Mesendoderm (in vitro differentiated cells): Measurements from ENCODE around the gene OGFR.

Source experiments
- DNase-seq: peaks from one replicate; pipeline ENCODE4 v3.0.0; 2013
- H2AK5ac ChIP-seq: 2 replicates; pipeline ENCODE4 v1.6.1; 2013; ENCODE audit warnings: low read length, inconsistent platforms
- H2BK120ac ChIP-seq: 2 replicates; pipeline ENCODE4 v1.6.1; 2013; ENCODE audit warnings: low read depth, mild to moderate bottlenecking, low read length, moderate library complexity, mixed read lengths
- H2BK15ac ChIP-seq: replicated peaks from 2 replicates; pipeline ENCODE4 v1.6.1; 2013; ENCODE audit warnings: low read depth, mild to moderate bottlenecking, moderate library complexity
- H2BK5ac ChIP-seq: 2 replicates; pipeline ENCODE4 v1.6.1; 2013; ENCODE audit warnings: low read length, inconsistent platforms
- H3K18ac ChIP-seq: 2 replicates; pipeline ENCODE4 v1.6.1; 2013; ENCODE audit warnings: mild to moderate bottlenecking, low read length, mixed read lengths
- H3K23ac ChIP-seq: one replicate; pipeline ENCODE4 v1.6.1; 2013; ENCODE audit warnings: low read length
- H3K27ac ChIP-seq: 2 replicates; pipeline ENCODE4 v1.5.1; 2013; ENCODE audit warnings: low read depth, mild to moderate bottlenecking, inconsistent platforms, low read length, moderate library complexity
- H3K27me3 ChIP-seq: 2 replicates; pipeline ENCODE4 v1.6.1; 2013; ENCODE audit warnings: low read length, control low read depth, mild to moderate bottlenecking, inconsistent platforms; ENCODE audit not compliant: insufficient read depth, poor library complexity
- H3K36me3 ChIP-seq: 2 replicates; pipeline ENCODE4 v1.6.1; 2013; ENCODE audit warnings: low read length, inconsistent platforms; ENCODE audit not compliant: control insufficient read depth, insufficient read depth
- H3K4ac ChIP-seq: one replicate; pipeline ENCODE4 v1.6.1; 2013; ENCODE audit warnings: low read depth, mild to moderate bottlenecking, low read length, moderate library complexity
- H3K4me1 ChIP-seq: 2 replicates; pipeline ENCODE4 v1.6.1; 2013; ENCODE audit warnings: low read depth, low read length, inconsistent platforms; ENCODE audit not compliant: control insufficient read depth
- H3K4me2 ChIP-seq: 2 replicates; pipeline ENCODE4 v1.6.1; 2013; ENCODE audit warnings: low read length
- H3K4me3 ChIP-seq: 2 replicates; pipeline ENCODE4 v1.5.1; 2013; ENCODE audit warnings: mild to moderate bottlenecking, low read length
- H3K56ac ChIP-seq: one replicate; pipeline ENCODE4 v1.6.1; 2013; ENCODE audit warnings: low read length
- H3K79me1 ChIP-seq: 2 replicates; pipeline ENCODE4 v1.6.1; 2013; ENCODE audit warnings: low read length, inconsistent platforms
- H3K79me2 ChIP-seq: 2 replicates; pipeline ENCODE4 v1.6.1; 2013; ENCODE audit warnings: mild to moderate bottlenecking, low read length; ENCODE audit not compliant: control insufficient read depth, insufficient read depth
- H3K9ac ChIP-seq: 2 replicates; pipeline ENCODE4 v1.6.1; 2013; ENCODE audit warnings: low read length, inconsistent platforms
- H4K5ac ChIP-seq: one replicate; pipeline ENCODE4 v1.6.1; 2013; ENCODE audit warnings: low read length
- H4K8ac ChIP-seq: one replicate; pipeline ENCODE4 v1.6.1; 2013; ENCODE audit warnings: low read depth, mild to moderate bottlenecking, control low read depth, low read length, moderate library complexity
- WGBS: extraction: QIAGEN DNeasy Blood & Tissue Kit; methylation state at CpG from one replicate; pipeline ENCODE4 v1.1.7; 2013; ENCODE audit warnings: low lambda C conversion rate, missing lambda C conversion rate; ENCODE audit not compliant: insufficient coverage; ENCODE audit errors: extremely low coverage; 5-methylcytosine and 5-hydroxymethylcytosine counted together

The OGFR gene

GRCh38 chr20:62782149-62782892 is 22.3 kb upstream of the OGFR start:
- Histone ChIP-seq H3K23ac (no peak overlapping the region), H2BK120ac (no peak overlapping the region), H3K18ac (no peak overlapping the region), H3K56ac (no peak overlapping the region), H3K27me3 (no peaks in the 10 kb centered on the region), H3K4ac (no peak overlapping the region), H3K9ac (no peak overlapping the region), H3K79me1 (no peaks in the 10 kb centered on the region), H3K27ac (no peak overlapping the region), H4K5ac (no peak overlapping the region), H2BK5ac (no peak overlapping the region), H2BK15ac (no peak overlapping the region), H4K8ac (no peak overlapping the region), H3K36me3 (no peaks in the 10 kb centered on the region), H2AK5ac (no peak overlapping the region), H3K79me2 (no peaks in the 10 kb centered on the region), H3K4me1 (no peaks in the 10 kb centered on the region), H3K4me2 (no peak overlapping the region), H3K4me3 (no peak overlapping the region)
- no peak for DNase-seq
- no CpG with 5 or more reads among the region's 18 CpGs for WGBS

GRCh38 chr20:62782893-62783278 is 21.7 kb upstream of the OGFR start:
- Histone ChIP-seq H2BK5ac (no peak overlapping the region), H2AK5ac (no peak overlapping the region), H3K18ac (no peak overlapping the region), H3K79me1 (no peaks in the 10 kb centered on the region), H3K36me3 (no peaks in the 10 kb centered on the region), H4K8ac (no peak overlapping the region), H3K27ac (no peak overlapping the region), H3K4me1 (no peaks in the 10 kb centered on the region), H2BK120ac (no peak overlapping the region), H3K4me2 (no peak overlapping the region), H4K5ac (no peak overlapping the region), H3K9ac (no peak overlapping the region), H3K56ac (no peak overlapping the region), H3K79me2 (no peaks in the 10 kb centered on the region), H2BK15ac (no peak overlapping the region), H3K23ac (no peak overlapping the region), H3K27me3 (no peaks in the 10 kb centered on the region), H3K4me3 (no peak overlapping the region), H3K4ac (no peak overlapping the region)
- DNase-seq, result no peak
- no CpG with 5 or more reads among the region's 9 CpGs for WGBS

- Histone ChIP-seq H4K5ac (no peak overlapping the region), H3K36me3 (no peaks in the 10 kb centered on the region), H2BK120ac (no peak overlapping the region), H3K23ac (no peak overlapping the region), H3K4me3 (no peak overlapping the region), H3K27me3 (no peaks in the 10 kb centered on the region), H3K56ac (no peak overlapping the region), H3K79me2 (no peaks in the 10 kb centered on the region), H3K79me1 (no peaks in the 10 kb centered on the region), H2BK15ac (no peak overlapping the region), H3K27ac (no peak overlapping the region), H4K8ac (no peak overlapping the region), H3K18ac (no peak overlapping the region), H2AK5ac (no peak overlapping the region), H2BK5ac (no peak overlapping the region), H3K4me1 (no peaks in the 10 kb centered on the region), H3K9ac (no peak overlapping the region), H3K4ac (no peak overlapping the region), H3K4me2 (no peak overlapping the region)
- DNase-seq, result no peak
- no CpG with 5 or more reads among the region's 16 CpGs for whole genome bisulfite sequencing
These were observed 20.1 kb upstream of the OGFR start for GRCh38 chr20:62784497-62784896.

- DNase-seq, result no peak
- Histone ChIP-seq H3K56ac (no peak overlapping the region), H3K18ac (no peak overlapping the region), H3K4me1 (no peaks in the 10 kb centered on the region), H3K23ac (no peak overlapping the region), H3K79me1 (no peaks in the 10 kb centered on the region), H4K5ac (no peak overlapping the region), H2AK5ac (no peak overlapping the region), H3K4me2 (no peak overlapping the region), H3K4ac (no peak overlapping the region), H4K8ac (no peak overlapping the region), H3K36me3 (no peaks in the 10 kb centered on the region), H3K9ac (no peak overlapping the region), H3K79me2 (no peaks in the 10 kb centered on the region), H2BK5ac (no peak overlapping the region), H2BK15ac (no peak overlapping the region), H3K4me3 (no peak overlapping the region), H3K27me3 (no peaks in the 10 kb centered on the region), H3K27ac (no peak overlapping the region), H2BK120ac (no peak overlapping the region)
- no CpG with 5 or more reads among the region's 11 CpGs for WGBS
These were observed 19.2 kb upstream of the OGFR start for GRCh38 chr20:62785393-62785792.

GRCh38 chr20:62786157-62786556 is 18.5 kb upstream of the OGFR start:
- DNase-seq, result no peak
- Histone ChIP-seq H3K4me3 (no peak overlapping the region), H4K5ac (no peak overlapping the region), H3K27ac (no peak overlapping the region), H3K4me2 (no peak overlapping the region), H3K4ac (no peak overlapping the region), H3K79me1 (no peaks in the 10 kb centered on the region), H3K18ac (no peak overlapping the region), H3K27me3 (no peaks in the 10 kb centered on the region), H2BK5ac (no peak overlapping the region), H3K79me2 (no peaks in the 10 kb centered on the region), H2AK5ac (no peak overlapping the region), H2BK120ac (no peak overlapping the region), H3K56ac (no peak overlapping the region), H2BK15ac (no peak overlapping the region), H3K36me3 (no peaks in the 10 kb centered on the region), H4K8ac (no peak overlapping the region), H3K4me1 (no peaks in the 10 kb centered on the region), H3K23ac (no peak overlapping the region), H3K9ac (no peak overlapping the region)
- no CpG with 5 or more reads among the region's 13 CpGs for WGBS

GRCh38 chr20:62787321-62787720 is 17.3 kb upstream of the OGFR start:
- no peak overlapping the region for H2AK5ac ChIP-seq
- no peak overlapping the region for H3K18ac ChIP-seq
- H3K36me3 ChIP-seq, result no peaks in the 10 kb centered on the region
- no peak overlapping the region for H3K4me2 ChIP-seq
- no CpG with 5 or more reads among the region's 7 CpGs for WGBS
- no peak overlapping the region for H3K9ac ChIP-seq
- H2BK15ac ChIP-seq, result no peak overlapping the region
- H4K5ac ChIP-seq, result no peak overlapping the region
- no peak overlapping the region for H3K56ac ChIP-seq
- no peak overlapping the region for H4K8ac ChIP-seq
- H3K4me1 ChIP-seq, result no peaks in the 10 kb centered on the region
- H3K27ac ChIP-seq, result no peak overlapping the region
- no peak overlapping the region for H3K4ac ChIP-seq
- no peak overlapping the region for H3K4me3 ChIP-seq
- H3K23ac ChIP-seq, result no peak overlapping the region
- H3K27me3 ChIP-seq, result no peaks in the 10 kb centered on the region
- H2BK120ac ChIP-seq, result no peak overlapping the region
- no peak overlapping the region for H2BK5ac ChIP-seq
- no peaks in the 10 kb centered on the region for H3K79me1 ChIP-seq
- no peak for DNase-seq
- no peaks in the 10 kb centered on the region for H3K79me2 ChIP-seq
